ENCODE results near the gene WNT9B. TPM values are rescaled to one million over a fixed set of nuclear protein-coding genes. Genes with fewer than 3 reads are reported as not detected.

Gene WNT9B
- total RNA-seq, 1 donor from 2014 or later = 0.26 TPM

DNA sequence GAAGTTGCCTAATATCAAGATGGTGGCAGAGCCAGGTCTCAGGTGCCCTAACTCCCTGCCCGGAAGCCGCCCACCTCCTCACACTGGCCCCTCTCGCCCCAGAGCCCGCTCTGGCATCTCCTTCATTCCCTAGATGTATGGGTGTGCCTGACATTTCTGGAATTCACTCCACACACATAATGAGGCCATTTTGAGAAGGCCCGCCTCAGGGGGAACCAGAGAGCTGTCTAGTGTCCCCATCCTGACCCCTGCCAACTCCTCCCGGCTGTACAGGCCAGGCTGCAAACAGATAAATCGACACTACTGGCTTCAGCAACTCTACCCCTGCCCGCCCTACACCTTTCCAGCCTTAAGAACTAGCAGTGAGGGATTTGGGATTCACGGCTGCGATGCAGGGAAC is 40.5 kb upstream of the WNT9B start:
- peaks cover 2% of the 10 kb centered on the region for H3K27me3 Mint-ChIP-seq (ENCODE audit: unreplicated experiment)
- H3K27ac Mint-ChIP-seq (ENCODE audit: unreplicated experiment) = no peak overlapping the region
- DNase-seq (ENCODE audit: low spot score) = no peak
- no peak for TF ChIP-seq CTCF (IDR thresholded peaks at IDR 0.05; ENCODE audit: unreplicated experiment)
- H3K36me3 Mint-ChIP-seq (ENCODE audit: low read depth, unreplicated experiment) = peaks cover 14% of the 10 kb centered on the region
- H3K4me1 Mint-ChIP-seq (ENCODE audit: unreplicated experiment) = peaks cover 40% of the 10 kb centered on the region
- H3K9me3 Mint-ChIP-seq (ENCODE audit: unreplicated experiment) = no peaks in the 10 kb centered on the region
- no peak overlapping the region for H3K4me3 Mint-ChIP-seq (ENCODE audit: unreplicated experiment)

GRCh38 chr17:46811978-46812583 is 39.3 kb upstream of the WNT9B start:
- Mint-ChIP-seq H3K4me3 (ENCODE audit: unreplicated experiment) (no peak overlapping the region), H3K36me3 (ENCODE audit: low read depth, unreplicated experiment) (peaks cover 14% of the 10 kb centered on the region), H3K27ac (ENCODE audit: unreplicated experiment) (no peak overlapping the region), H3K9me3 (ENCODE audit: unreplicated experiment) (no peaks in the 10 kb centered on the region), H3K4me1 (ENCODE audit: unreplicated experiment) (peaks cover 49% of the 10 kb centered on the region), H3K27me3 (ENCODE audit: unreplicated experiment) (peaks cover 7% of the 10 kb centered on the region)
- no peak for TF ChIP-seq CTCF (IDR thresholded peaks at IDR 0.05; ENCODE audit: unreplicated experiment)
- DNase-seq (ENCODE audit: low spot score) = no peak

DNA sequence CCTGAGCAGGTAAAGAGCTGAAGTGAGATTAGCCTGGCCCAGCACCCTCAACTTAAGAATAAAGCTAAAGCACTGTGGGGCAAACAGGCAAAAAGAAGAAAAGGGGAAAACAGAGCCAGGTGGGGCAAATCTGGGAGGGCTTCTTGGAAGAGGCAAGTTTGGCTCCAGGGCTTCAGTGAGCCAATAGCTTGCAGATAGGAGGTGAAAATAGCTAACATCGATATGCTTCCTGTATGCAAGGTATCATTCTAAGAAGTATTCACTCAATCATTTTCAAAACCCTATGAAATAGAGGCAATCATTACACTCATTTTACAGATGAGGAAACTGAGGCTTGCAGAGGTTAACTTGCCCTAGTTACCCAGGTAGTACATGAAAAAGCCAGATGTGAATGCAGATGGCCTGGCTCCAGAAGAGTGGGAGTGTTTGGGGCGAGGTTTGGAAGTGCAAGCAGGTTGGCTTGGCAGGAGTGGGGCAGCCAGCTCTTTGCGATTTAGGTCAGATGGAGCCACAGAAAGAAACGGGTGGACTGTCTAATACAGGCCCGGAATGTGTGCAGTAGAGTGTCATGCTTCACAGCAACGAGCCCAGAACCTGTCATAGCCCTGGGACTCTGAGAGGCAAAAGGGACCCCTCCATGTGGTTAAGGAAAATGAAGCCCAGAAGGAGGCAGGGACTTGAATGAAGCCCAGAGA is 38.6 kb upstream of the WNT9B start:
- peaks cover 9% of the 10 kb centered on the region for H3K27me3 Mint-ChIP-seq (ENCODE audit: unreplicated experiment)
- H3K36me3 Mint-ChIP-seq (ENCODE audit: low read depth, unreplicated experiment) = peaks cover 15% of the 10 kb centered on the region
- no peak for TF ChIP-seq CTCF (IDR thresholded peaks at IDR 0.05; ENCODE audit: unreplicated experiment)
- H3K4me3 Mint-ChIP-seq (ENCODE audit: unreplicated experiment) = peak overlapping the region; percentile 42
- peaks cover 48% of the 10 kb centered on the region for H3K4me1 Mint-ChIP-seq (ENCODE audit: unreplicated experiment)
- DNase-seq (ENCODE audit: low spot score) = no peak
- H3K27ac Mint-ChIP-seq (ENCODE audit: unreplicated experiment) = peak overlapping the region; percentile 75
- no peaks in the 10 kb centered on the region for H3K9me3 Mint-ChIP-seq (ENCODE audit: unreplicated experiment)

GRCh38 chr17:46813920-46814319 is 37.5 kb upstream of the WNT9B start:
- TF ChIP-seq CTCF (IDR thresholded peaks at IDR 0.05; ENCODE audit: unreplicated experiment) = no peak
- Mint-ChIP-seq H3K27ac (ENCODE audit: unreplicated experiment) (no peak overlapping the region), H3K27me3 (ENCODE audit: unreplicated experiment) (peaks cover 9% of the 10 kb centered on the region), H3K36me3 (ENCODE audit: low read depth, unreplicated experiment) (peaks cover 7% of the 10 kb centered on the region), H3K4me1 (ENCODE audit: unreplicated experiment) (peaks cover 51% of the 10 kb centered on the region), H3K4me3 (ENCODE audit: unreplicated experiment) (no peak overlapping the region), H3K9me3 (ENCODE audit: unreplicated experiment) (no peaks in the 10 kb centered on the region)
- DNase-seq (ENCODE audit: low spot score) = no peak

DNA sequence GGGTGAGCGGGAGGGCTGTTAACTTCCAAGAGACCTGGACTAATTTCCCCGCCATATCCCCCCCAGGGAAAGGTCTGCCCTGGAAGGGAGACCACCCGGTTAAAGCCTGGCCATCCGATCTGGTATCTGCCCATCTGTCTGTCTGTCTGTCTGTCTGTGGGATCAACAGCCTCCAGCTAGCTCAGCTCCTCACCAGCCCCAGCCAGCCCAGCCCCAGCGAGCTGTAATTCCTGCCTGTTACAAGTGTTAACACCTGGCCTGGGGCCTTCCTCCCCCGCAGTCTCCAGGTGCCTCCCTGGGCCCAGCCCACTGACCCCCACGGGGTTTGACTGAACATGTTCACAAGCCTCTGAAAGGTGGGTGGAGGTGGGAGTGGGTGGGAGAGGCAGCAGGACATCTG is 36.9 kb upstream of the WNT9B start:
- DNase-seq (ENCODE audit: low spot score) = no peak
- H3K36me3 Mint-ChIP-seq (ENCODE audit: low read depth, unreplicated experiment) = peaks cover 7% of the 10 kb centered on the region
- no peak for TF ChIP-seq CTCF (IDR thresholded peaks at IDR 0.05; ENCODE audit: unreplicated experiment)

More for the DNA sequence above, 36.9 kb upstream of the WNT9B start:
- Mint-ChIP-seq H3K9me3 (ENCODE audit: unreplicated experiment) (no peaks in the 10 kb centered on the region), H3K4me3 (ENCODE audit: unreplicated experiment) (no peak overlapping the region), H3K27me3 (ENCODE audit: unreplicated experiment) (peaks cover 9% of the 10 kb centered on the region), H3K4me1 (ENCODE audit: unreplicated experiment) (peaks cover 49% of the 10 kb centered on the region), H3K27ac (ENCODE audit: unreplicated experiment) (no peak overlapping the region)

All from endothelial cell (in vitro differentiated cells).